Endothelial cell of umbilical vein (primary cell): ENCODE measurements around the gene IL1RL2. TPM values are rescaled to one million over a fixed set of nuclear protein-coding genes. Genes with fewer than 3 reads are reported as not detected.

Source experiments
- BruUV-seq: library from RNA; stranded (reverse); fragments of 400-500 nt; replicated peaks from 2 replicates; lab custom pipeline; 2021; lab: Mats Ljungman, UMichigan
- CTCF ChIA-PET: fragments of 300-600, 350-600 bp; sonication (Branson Sonifier 250); formaldehyde crosslinking; loops from one replicate; lab custom pipeline; 2021; ENCODE audit warnings: antibody characterized with exemption, inconsistent platforms; lab: Charles Lee
- POLR2A ChIA-PET: fragments of 300-600, 350-600 bp; sonication (Branson Sonifier 250); formaldehyde crosslinking; loops from one replicate; lab custom pipeline; 2021; ENCODE audit warnings: antibody characterized with exemption, inconsistent platforms; lab: Charles Lee
- DNase-seq: peaks from one replicate; pipeline ENCODE4 v3.0.0-alpha.2; 2011; ENCODE audit warnings: low read depth, low spot score
- FAIRE-seq: peaks from 2 replicates; lab custom pipeline; 2011; peaks lifted over from hg19 to GRCh38; lab: Jason Lieb, UNC
- H2AFZ ChIP-seq: 2 replicates; pipeline ENCODE4 v1.6.0; 2012; ENCODE audit warnings: low read depth, low read length, control low read depth, inconsistent platforms
- H3K27ac ChIP-seq: 2 replicates; pipeline ENCODE4 v1.5.1; 2011; ENCODE audit warnings: low read depth, mild to moderate bottlenecking, control low read depth, low read length, moderate library complexity; ENCODE audit not compliant: insufficient read depth
- H3K27me3 ChIP-seq, 2 experiments: 2 replicates each; pipeline versions ENCODE4 v1.6.0 to v1.6.1; 2011; ENCODE audit warnings: low read length in 2 of 2, mixed read lengths in 1 of 2; ENCODE audit not compliant: control insufficient read depth in 2 of 2, insufficient read depth in 2 of 2
- H3K36me3 ChIP-seq, 2 experiments: 2 replicates in 1 of 2; 3 replicates in 1 of 2; pipeline ENCODE4 v1.5.1; 2011; ENCODE audit warnings: low read length in 2 of 2, mild to moderate bottlenecking in 1 of 2, moderate library complexity in 1 of 2; ENCODE audit not compliant: control insufficient read depth in 2 of 2, insufficient read depth in 2 of 2; ENCODE audit errors: extremely low read depth in 1 of 2
- H3K4me1 ChIP-seq: 3 replicates; pipeline ENCODE4 v1.5.1; 2011; ENCODE audit warnings: mild to moderate bottlenecking, low read length; ENCODE audit not compliant: control insufficient read depth, insufficient read depth; ENCODE audit errors: extremely low read depth
- H3K4me2 ChIP-seq: 2 replicates; pipeline ENCODE4 v1.6.1; 2011; ENCODE audit warnings: low read length, control low read depth, mixed read lengths; ENCODE audit not compliant: insufficient read depth
- H3K4me3 ChIP-seq, 3 experiments: fragments of 200-600 bp in 1 of 3; sonication (generic), shearing (Covaris generic) in 1 of 3; replicated peaks in 1 of 3; 2 replicates each; pipeline ENCODE4 v1.5.1; 2011 to 2016; ENCODE audit warnings: control low read depth in 3 of 3, low read length in 3 of 3, mild to moderate bottlenecking in 2 of 3, inconsistent platforms in 1 of 3, low read depth in 1 of 3, moderate library complexity in 1 of 3; ENCODE audit not compliant: insufficient read depth in 1 of 3
- H3K79me2 ChIP-seq: 2 replicates; pipeline ENCODE4 v1.6.0; 2012; ENCODE audit warnings: low read length, inconsistent platforms; ENCODE audit not compliant: control insufficient read depth, insufficient read depth
- H3K9ac ChIP-seq: replicated peaks from 2 replicates; pipeline ENCODE3; 2011; ENCODE audit warnings: low read length, control low read depth; ENCODE audit not compliant: insufficient read depth; ENCODE audit errors: extremely low read depth
- H3K9me1 ChIP-seq: replicated peaks from 3 replicates; pipeline ENCODE4 v1.6.0; 2011; ENCODE audit warnings: mild to moderate bottlenecking, low read length; ENCODE audit not compliant: control insufficient read depth, insufficient read depth; ENCODE audit errors: extremely low read depth
- H3K9me3 ChIP-seq: replicated peaks from 2 replicates; pipeline ENCODE4 v1.5.1; 2012; ENCODE audit warnings: low read length, inconsistent platforms; ENCODE audit not compliant: control insufficient read depth, insufficient read depth
- H4K20me1 ChIP-seq: replicated peaks from 2 replicates; pipeline ENCODE3; 2011; ENCODE audit warnings: mild to moderate bottlenecking, low read length; ENCODE audit not compliant: control insufficient read depth, insufficient read depth; ENCODE audit errors: extremely low read depth
- EZH2 ChIP-seq: IDR thresholded peaks from 2 replicates; pipeline ENCODE4 v1.6.1; 2012; ENCODE audit warnings: borderline replicate concordance, low read depth, mild to moderate bottlenecking, moderate library complexity, low read length, inconsistent platforms; ENCODE audit not compliant: severe bottlenecking
- FOS ChIP-seq: IDR thresholded peaks from 2 replicates; pipeline ENCODE4 v1.6.1; 2011; ENCODE audit warnings: mild to moderate bottlenecking, low read length, moderate library complexity, borderline replicate concordance; ENCODE audit not compliant: insufficient read depth
- GATA2 ChIP-seq: IDR thresholded peaks from 2 replicates; pipeline ENCODE4 v1.7.0; 2011; ENCODE audit warnings: low read depth, mild to moderate bottlenecking, moderate library complexity, mixed read lengths, low read length; ENCODE audit not compliant: insufficient read length, insufficient read depth
- JUN ChIP-seq: IDR thresholded peaks from 2 replicates; pipeline ENCODE4 v1.6.1; 2011; ENCODE audit warnings: borderline replicate concordance, low read depth; ENCODE audit not compliant: insufficient read length, insufficient read depth
- MAX ChIP-seq: IDR thresholded peaks from 2 replicates; pipeline ENCODE4 v1.6.1; 2011; ENCODE audit not compliant: insufficient read depth, insufficient read length
- MYC ChIP-seq: IDR thresholded peaks from one replicate; pipeline ENCODE4 v1.6.1; 2011; ENCODE audit warnings: mild to moderate bottlenecking, low read depth, low read length
- POLR2A ChIP-seq: IDR thresholded peaks from 2 replicates; pipeline ENCODE4 v1.6.1; 2012; ENCODE audit warnings: low read depth, mild to moderate bottlenecking, control low read depth, low read length
- POLR2AphosphoS5 ChIP-seq: IDR thresholded peaks from 2 replicates; pipeline ENCODE4 v1.6.1; 2012; ENCODE audit warnings: low read depth, mild to moderate bottlenecking, control low read depth, low read length, moderate library complexity; ENCODE audit not compliant: insufficient read depth
- dilution Hi-C: fragments of 300-500 bp; cut with MboI; formaldehyde crosslinking; loops from one replicate; pipeline ENCODE4 v1.15.0; 2019; ENCODE audit warnings: low sequenced_read_pairs; ENCODE audit not compliant: extremely low pct_ligation_motif_present
- intact Hi-C: fragments of 100-400 bp; cut with micrococcal nuclease; formaldehyde crosslinking; loops from one replicate; pipeline ENCODE4 v1.10.0; 2022
- polyA plus RNA-seq, 4 experiments: library from polyadenylated mRNA; depleted of rRNA in 3 of 4; stranded (reverse) in 3 of 4; unstranded in 1 of 4; fragments of >200 nt; gene quantifications; 2 replicates each; pipeline versions ENCODE4 v1.2.1 to v1.2.3, GENCODE V29; 2011 to 2012; ENCODE audit warnings: missing spikeins in 1 of 4
- total RNA-seq: library from RNA; stranded (reverse); gene quantifications from 2 replicates; pipeline ENCODE4 v1.2.3, GENCODE V29; 2021
- TF ChIP-seq, protein P1 (sequence below), 2 donors: IDR thresholded peaks; 1 replicate in 1 of 2; 2 replicates in 1 of 2; pipeline ENCODE4 v1.5.1; 2011; ENCODE audit warnings: low read length in 2 of 2, mild to moderate bottlenecking in 2 of 2, moderate library complexity in 2 of 2, control low read depth in 1 of 2, inconsistent platforms in 1 of 2, low read depth in 1 of 2; ENCODE audit not compliant: insufficient read depth in 1 of 2; ENCODE audit errors: extremely low read depth in 1 of 2

Gene IL1RL2
- total and polyA plus RNA-seq, 2 donors (not counting 3 experiments of a cell fraction or from before 2014, with no cell fraction given) = 0.11 TPM; not detected in 1

DNA sequence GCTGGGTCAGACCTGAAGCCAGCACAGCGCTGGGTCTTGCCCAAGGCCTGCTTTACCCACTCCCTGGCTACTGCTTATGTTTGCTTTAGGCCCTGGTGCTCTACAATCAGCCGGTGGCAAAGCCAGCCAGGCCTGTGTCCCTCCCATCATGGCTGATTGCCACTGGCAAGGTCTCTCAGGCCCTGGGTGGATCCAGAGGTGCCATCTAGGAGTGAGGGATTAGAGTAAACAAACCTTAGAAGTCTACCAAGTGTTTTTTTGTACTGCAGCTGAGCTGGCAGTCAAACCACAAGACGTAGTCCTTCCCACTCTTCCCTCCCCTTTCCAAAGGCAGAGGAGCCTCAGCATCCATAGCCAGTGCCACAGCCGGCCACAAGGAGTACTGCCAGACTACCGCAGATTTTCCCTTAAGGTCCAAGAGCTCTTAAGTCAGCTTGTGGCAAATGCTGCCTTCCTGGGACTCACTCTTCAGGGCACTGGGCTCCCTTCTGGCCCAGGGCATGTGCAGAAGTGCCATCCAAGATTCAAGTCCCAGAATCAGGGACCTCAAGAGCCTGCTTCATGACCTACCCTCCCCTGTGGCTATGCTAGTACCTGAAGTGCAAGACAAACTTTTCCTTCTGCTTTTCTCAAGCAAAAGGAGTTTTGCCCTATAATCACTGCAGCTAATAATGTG is 20.0 kb downstream of the IL1RL2 start:
- Histone ChIP-seq H3K79me2 (no peaks in the 10 kb centered on the region), H3K36me3 (no peaks in the 10 kb centered on the region), H3K27me3 (no peaks in the 10 kb centered on the region), H2AFZ (no peak overlapping the region), H3K9ac (no peak overlapping the region), H3K9me1 (no peaks in the 10 kb centered on the region), H3K27ac (no peak overlapping the region), H3K4me3 (no peak overlapping the region), H3K9me3 (no peaks in the 10 kb centered on the region), H4K20me1 (no peaks in the 10 kb centered on the region), H3K4me2 (no peak overlapping the region), H3K4me1 (no peaks in the 10 kb centered on the region)
- no peak for FAIRE-seq
- no peak for DNase-seq
- ChIA-PET CTCF (interaction anchor here (1.1 to 1.3 kb wide), 3 partner anchors 9 to 187 kb away, joined by 3 to 4 read pairs (median 3); no protein-coding TSS in a partner anchor), POLR2A (no interaction called here)
- dilution Hi-C loops (no loop called here), intact Hi-C loops (no loop called here)
- BruUV-seq = no TSS peak
- TF ChIP-seq MAX (no peak), FOS (no peak), GATA2 (no peak), JUN (no peak), MYC (no peak), POLR2AphosphoS5 (no peak), POLR2A (no peak), EZH2 (no peak)
- TF ChIP-seq, protein P1, sequence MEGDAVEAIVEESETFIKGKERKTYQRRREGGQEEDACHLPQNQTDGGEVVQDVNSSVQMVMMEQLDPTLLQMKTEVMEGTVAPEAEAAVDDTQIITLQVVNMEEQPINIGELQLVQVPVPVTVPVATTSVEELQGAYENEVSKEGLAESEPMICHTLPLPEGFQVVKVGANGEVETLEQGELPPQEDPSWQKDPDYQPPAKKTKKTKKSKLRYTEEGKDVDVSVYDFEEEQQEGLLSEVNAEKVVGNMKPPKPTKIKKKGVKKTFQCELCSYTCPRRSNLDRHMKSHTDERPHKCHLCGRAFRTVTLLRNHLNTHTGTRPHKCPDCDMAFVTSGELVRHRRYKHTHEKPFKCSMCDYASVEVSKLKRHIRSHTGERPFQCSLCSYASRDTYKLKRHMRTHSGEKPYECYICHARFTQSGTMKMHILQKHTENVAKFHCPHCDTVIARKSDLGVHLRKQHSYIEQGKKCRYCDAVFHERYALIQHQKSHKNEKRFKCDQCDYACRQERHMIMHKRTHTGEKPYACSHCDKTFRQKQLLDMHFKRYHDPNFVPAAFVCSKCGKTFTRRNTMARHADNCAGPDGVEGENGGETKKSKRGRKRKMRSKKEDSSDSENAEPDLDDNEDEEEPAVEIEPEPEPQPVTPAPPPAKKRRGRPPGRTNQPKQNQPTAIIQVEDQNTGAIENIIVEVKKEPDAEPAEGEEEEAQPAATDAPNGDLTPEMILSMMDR (IDR thresholded peaks at IDR 0.05; ENCODE audit: extremely low read depth in 1 of 2, insufficient read depth in 1 of 2, low read depth in 1 of 2, low read length in 2 of 2) = no peak
